Fibroblast of the conjunctiva (primary cell): ENCODE measurements around the gene PLPP7.

Experiments
- DNase-seq: peaks from one replicate; pipeline ENCODE4 v3.0.0-alpha.2; 2010; ENCODE audit warnings: low read depth

PLPP7 gene

DNA sequence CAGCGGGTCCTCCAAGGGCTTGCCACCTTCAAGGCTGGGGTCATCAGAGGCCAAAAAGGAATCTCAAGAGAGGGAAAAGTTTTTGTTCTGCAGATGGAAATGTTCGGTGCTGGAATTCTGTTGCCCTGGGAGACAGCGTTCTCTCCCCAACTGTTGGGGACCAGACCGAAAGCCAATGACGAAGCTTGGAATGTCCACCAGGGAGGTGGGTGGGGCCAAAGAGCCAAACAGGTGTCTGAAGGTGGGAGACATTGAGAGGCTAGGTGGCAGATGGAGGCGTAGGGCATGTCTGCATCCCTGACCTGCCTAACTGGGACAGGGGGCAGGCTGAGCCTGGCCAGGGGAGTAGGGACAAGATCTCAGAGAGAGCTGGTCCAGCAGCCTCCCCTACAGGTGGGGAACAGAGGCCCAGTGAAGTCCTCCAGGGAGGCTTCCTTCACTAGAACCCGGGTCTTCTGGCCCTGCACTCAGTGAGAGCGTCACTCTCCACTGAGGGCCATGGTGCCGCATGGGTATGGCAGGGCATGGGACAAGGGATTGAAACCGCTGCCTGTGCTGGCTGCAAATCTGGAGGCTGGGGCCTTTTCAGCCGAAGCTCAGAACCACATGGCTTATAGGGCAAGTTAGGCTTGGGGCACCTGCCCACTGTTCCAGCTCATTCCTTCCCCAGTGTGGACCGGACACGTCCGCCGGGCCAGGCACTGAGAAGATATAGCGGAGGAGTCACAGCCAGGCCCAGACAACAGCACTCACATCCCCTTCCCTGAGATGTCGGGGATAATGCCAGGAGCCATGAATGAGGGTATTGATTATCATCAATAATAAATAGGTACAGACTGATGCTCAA is 8.2 kb upstream of the PLPP7 start:
- DNase-seq: no peak

DNA sequence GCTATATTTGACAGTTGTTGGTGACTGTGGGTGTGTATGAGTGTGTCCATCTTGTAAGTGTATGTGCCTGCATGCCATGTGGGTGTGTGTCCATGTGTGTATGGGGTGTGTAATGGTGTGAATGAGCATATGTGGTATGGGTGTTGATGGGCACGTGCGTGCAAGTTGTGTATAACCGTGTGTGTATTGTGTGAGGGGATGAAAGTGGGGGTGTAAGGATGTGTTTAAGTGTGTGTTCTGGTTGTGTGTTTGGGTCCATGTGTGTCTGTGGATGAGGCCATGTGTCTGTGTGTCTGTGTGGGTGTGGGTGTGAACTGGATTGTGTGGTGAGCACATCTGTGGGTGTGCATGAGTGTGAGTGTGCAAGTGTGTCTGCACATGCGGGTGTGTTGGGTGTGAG is 7.3 kb upstream of the PLPP7 start:
- DNase-seq: no peak

DNA sequence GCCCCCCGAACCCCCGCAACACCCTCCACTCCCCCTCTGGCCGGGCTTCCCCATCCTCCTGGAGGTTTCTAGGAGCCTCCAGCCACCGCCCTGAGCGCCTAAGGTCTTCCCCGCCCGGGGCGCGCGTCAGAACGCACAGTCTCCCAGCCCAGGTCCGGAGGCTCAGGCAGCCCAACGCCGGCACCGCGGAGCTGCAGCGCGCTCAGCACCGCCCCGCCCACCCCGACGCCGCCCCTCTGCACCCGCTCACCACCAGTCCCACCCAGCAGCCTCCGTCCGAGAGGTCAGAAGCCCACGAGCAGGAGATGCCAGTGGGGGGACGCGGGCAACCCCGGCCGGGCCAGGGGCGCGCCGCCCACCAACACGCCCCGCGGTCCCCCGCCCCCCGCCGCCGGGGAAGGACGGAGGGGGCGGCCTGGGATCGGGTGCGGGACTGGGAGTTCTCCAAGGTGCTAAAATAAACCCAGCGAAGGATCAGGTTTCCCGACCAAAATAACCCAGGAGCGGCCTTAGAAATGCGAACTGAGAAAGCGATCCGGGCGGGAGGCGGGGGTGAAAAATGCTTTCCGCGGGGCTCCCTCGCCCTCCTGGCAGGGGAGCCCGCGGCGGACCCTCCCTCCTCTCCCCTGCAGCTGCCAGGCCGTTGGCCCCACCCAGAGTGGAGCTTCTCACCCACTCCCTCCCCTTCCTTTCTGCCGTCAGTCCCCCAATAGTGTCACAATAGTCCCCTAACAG is 6.7 kb upstream of the PLPP7 start:
- no peak for DNase-seq

GRCh38 chr9:131284856-131285255 is 4.7 kb upstream of the PLPP7 start:
- DNase-seq: no peak

DNA sequence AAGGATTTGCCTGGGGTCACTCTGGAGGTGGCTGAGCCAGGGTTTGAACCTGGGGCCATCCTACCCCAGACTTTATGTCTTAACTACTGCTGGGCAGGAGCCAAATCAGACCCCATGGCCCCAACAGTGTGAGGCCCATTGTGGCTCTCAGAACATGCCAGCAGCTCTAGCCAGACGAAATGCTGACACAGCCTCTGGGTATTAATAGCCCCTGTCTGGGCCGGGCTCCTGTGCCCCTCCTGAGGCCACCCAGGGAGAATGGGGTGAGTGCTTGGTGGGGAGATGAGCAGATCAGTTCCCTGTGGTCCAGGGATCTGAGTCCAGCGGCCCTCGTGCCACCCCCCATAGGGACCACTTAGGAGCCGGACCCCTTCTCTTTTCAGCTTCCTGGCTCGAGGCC is 2.2 kb upstream of the PLPP7 start:
- no peak for DNase-seq

GRCh38 chr9:131288217-131288616 is 1.3 kb upstream of the PLPP7 start:
- no peak for DNase-seq

DNA sequence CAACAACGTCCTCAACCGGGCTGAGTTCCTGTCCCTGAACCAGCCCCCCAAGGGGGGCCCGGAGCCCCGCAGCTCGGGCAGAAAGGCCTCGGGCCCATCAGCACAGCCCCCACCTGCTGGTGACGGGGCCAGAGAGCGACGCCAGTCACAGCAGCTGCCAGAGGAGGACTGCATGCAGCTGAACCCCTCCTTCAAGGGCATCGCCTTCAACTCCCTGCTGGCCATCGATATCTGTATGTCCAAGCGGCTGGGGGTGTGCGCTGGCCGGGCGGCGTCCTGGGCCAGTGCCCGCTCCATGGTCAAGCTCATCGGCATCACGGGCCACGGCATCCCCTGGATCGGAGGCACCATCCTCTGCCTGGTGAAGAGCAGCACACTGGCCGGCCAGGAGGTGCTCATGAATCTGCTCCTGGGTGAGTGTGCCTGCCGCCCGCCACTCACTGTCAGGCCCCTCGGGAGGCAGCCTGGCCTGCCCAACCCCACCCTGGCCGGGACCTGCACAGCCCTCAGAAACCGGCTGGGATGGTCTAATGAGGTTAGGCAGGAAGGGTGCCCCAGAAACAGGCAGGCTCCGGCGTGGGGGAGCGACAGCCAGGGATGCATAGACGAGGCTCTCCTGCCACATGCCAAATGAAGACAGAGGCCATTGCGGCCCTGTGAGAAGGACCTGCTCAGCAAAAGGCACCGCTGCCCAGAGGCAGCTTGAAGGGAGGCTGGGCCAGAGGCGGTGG is 678 bp downstream of the PLPP7 start:
- no peak for DNase-seq

DNA sequence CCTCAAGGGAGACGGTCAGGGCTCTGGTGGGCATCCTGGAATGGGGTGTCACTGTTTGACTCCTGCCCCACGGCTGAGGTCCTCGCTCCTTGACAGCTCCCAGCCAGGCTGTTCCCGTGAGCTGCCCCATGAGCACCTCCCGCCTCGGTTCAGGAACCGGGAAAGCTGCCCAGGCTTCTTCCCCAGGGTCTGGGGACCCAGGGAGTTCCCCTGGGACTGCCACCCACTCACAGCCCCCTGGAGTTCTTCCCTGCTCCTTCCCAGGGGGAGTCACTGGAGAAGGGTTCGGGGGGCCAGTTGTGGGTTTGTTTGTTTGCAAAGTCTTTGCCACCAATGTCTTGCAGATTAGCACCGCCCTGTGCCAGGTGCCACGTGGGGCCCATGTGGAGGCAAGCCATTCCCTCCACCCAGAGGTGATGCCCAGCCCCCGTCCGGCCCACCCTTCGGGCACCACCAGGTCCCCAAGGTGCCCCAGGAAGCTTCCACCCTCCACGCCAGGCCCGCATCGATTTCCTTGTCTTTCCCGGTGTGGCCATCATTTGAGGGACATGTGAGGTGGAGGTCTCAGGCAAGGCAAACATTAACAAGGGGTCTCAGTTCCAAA is 1.3 kb downstream of the PLPP7 start:
- DNase-seq: no peak

DNA sequence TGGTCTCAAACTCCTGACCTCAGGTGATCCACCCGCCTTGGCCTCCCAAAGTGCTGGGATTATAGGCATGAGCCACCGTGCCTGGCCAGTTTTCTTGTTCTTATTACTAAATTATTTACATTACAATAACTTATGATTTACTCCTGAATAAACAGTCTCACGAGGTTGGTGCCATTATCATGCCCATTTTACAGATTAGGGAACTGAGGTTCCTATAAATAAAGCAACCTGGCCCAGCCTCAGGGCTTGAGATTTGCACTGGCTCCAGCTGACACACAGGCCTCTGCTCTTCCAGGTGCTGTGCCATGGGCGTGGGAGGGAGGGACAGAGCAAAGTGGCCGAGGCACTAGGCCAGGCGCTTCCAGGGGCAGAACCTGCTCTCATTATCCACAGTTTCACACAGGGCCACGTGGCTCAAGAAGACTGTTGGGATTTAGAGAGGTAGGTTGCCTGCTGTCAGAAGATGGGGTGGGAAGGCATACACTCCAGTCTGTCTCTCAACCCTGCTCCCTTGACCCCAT is 2.3 kb downstream of the PLPP7 start:
- DNase-seq: no peak

- no peak for DNase-seq
These were observed 3.4 kb downstream of the PLPP7 start for GRCh38 chr9:131292937-131293336.

DNA sequence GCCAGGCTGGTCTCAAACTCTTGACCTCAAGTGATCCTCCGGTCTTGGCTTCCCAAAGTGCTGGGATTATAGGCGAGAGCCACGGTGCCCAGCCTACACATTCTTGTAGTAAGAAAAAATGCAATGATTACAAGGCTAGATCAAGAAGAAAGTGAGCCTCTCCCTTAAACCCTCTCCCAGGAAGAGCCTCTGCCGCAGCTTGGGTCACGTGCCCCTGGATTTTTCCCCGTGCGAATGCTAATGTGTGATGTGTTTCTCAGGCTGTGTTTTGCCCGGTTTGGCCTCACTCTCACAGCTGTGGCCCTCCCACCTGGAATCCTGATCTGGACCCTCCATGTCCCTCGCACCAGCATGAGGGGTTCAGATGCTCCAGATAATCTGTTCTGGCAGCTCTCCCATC is 6.9 kb downstream of the PLPP7 start:
- DNase-seq: no peak

DNA sequence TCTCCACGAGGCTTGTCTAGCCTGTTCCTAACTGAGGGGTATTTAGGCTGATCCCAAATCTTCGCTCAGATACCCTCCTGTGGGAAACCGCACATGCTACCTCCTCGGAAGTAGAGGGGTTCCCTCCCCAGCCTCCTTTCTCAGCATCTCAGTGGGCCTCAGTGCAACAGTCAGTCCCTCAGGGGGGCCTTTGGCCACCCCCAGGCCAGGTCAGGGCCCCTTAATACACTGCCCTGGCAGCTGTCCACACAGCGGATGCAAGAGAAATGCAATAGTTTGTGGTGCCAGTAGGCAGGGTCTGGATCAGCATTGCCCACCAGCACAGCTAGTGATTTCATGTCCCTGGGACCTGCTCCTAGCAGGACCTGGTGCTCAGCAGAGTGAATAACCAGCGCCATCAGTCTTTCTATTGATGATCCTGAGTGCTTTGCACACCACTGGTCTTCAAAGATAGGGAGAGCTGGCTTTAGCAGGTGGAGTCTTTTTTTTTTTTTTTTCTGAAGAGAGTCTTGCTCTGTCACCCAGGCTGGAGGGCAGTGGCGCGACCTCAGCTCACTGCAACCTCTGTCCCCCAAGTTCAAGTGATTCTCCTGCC is 7.5 kb downstream of the PLPP7 start:
- no peak for DNase-seq

DNA sequence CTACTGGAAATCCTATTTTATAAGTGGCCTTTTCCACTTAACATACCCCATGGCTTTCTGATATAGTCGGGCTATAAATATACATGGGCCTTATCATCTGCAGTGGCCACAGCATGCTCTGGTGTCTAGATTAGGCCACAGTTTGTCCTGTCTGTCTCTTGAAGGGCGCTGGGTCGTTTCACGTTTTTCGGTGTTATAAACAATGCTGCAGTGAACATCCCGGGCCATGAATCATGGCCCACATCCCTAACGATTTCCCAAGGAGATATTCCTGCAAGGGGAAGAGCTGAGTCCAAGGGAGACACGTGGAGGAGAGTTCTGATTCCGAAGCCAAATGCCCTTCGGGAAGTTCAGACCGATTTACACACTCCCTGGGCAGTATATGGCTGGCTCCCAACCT is 8.4 kb downstream of the PLPP7 start:
- no peak for DNase-seq

GRCh38 chr9:131298341-131298740 is 8.8 kb downstream of the PLPP7 start:
- no peak for DNase-seq

DNA sequence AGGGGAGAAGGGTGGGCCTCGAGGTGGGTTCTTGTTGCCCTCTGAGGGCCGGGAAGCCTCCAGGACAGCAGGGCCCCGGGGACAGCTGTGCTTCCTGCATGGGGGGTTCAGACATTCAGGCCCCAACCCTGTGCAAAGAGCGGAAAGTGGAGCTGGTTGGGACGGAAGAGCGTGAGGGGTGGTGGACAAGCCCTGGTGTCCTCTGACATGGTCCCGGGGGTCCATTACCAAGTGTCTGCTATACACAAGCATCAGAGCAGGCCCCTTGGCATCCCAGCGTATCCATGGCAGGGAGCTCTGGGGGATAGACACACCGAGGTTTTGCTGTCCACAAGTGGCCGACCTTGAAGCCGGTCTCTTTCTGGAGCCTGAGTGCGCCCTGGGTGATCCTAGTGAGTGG is 9.3 kb downstream of the PLPP7 start:
- no peak for DNase-seq

- DNase-seq: no peak
These were observed 9.9 kb downstream of the PLPP7 start for GRCh38 chr9:131299346-131299960.

DNA sequence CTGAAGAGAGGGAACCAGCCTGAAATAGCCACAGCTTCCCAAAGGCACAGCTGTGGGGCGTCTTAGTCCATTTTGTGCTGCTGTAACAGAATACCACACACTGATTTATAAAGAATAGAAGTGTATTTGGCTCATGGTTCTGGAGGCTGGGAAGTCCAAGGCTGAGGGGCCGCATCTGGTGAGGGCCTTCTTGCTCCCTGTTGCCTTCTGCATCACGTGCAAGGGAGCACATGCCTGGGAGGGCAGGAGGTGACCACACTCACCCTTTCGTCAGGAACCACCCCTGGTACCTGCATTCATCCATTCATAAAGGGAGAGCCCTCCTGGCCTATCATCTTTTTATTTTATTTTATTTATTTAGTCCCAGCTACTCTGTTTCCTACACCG is 10.4 kb downstream of the PLPP7 start:
- no peak for DNase-seq

- no peak for DNase-seq
These were observed 10.9 kb downstream of the PLPP7 start for GRCh38 chr9:131300444-131300843.

GRCh38 chr9:131302244-131303075 is 12.9 kb downstream of the PLPP7 start:
- no peak for DNase-seq
